DLD1 (cell line): ENCODE measurements around the gene GNG13.
"Not testable (repeated sequence)": the region's sequence is repeated elsewhere in the genome, so short reads cannot be mapped to it uniquely, and the experiment has no call there.

Source experiments
- in situ Hi-C: cut with HindIII; loops from 2 replicates; pipeline ENCODE4 v1.10.0; 2017; ENCODE audit warnings: low sequenced_read_pairs

The GNG13 gene

GRCh38 chr16:764848-765487 lies 35.6 kb downstream of the GNG13 start:
- in situ Hi-C loops = no loop called here

DNA sequence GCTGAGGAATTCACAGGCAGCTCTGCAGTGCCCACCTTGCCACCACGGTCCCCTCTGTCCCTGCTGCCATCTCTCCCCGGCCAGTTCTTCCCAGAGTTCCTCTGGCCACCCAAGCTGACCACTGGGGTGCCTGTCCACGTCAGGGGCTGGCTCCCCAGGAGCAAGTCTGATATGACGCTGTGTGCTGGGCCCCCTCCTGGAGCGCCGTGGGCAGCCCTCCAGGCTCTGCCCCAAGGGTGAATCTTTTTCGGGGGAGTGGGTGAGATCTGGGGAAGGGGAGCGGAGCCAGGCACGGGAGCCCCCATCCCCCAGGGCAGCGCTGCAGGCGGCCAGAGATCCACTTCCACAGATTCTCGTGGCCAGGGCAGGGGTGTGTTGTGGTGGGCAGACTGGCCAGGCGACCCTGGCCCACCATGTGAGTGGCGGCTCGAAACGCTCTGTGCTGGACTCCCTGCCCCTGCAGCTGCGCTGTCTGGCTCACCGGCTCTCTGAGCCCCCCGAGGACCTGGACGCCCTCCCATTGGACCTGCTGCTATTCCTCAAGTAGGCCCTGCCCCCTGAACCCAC lies 36.3 kb downstream of the GNG13 start:
- in situ Hi-C loops = no loop called here

GRCh38 chr16:763369-764183 lies 37.0 kb downstream of the GNG13 start:
- in situ Hi-C loops = no loop called here

DNA sequence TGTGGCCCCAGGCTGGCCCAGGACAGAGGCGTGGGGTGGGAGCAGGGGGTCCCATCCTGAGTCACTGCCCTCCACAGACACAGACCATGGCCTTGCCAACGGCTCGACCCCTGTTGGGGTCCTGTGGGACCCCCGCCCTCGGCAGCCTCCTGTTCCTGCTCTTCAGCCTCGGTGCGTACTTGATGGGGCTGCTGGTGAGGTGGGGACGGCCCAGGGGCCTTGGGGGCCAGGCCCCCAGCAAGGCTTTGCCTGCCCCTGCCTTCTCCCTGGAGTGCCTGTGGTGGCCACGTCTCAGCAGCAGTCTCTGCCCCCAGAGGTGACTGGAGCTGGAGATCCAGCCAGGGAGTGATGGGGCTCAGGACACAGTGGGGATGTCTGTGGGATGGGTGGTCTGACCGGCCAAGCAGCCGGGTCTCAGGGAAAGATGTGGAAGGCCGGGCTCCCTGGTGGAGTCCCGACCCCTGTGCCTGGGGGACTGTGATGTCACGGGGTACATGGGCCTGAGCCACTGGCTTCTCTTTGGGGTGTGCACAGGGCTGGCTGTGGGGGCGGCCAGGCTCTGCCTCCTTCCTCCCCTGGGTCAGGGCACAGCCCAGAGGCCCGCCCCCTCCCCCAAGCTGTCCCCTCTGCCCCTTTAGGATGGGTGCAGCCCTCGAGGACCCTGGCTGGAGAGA lies 37.8 kb downstream of the GNG13 start:
- in situ Hi-C loops = no loop called here

DNA sequence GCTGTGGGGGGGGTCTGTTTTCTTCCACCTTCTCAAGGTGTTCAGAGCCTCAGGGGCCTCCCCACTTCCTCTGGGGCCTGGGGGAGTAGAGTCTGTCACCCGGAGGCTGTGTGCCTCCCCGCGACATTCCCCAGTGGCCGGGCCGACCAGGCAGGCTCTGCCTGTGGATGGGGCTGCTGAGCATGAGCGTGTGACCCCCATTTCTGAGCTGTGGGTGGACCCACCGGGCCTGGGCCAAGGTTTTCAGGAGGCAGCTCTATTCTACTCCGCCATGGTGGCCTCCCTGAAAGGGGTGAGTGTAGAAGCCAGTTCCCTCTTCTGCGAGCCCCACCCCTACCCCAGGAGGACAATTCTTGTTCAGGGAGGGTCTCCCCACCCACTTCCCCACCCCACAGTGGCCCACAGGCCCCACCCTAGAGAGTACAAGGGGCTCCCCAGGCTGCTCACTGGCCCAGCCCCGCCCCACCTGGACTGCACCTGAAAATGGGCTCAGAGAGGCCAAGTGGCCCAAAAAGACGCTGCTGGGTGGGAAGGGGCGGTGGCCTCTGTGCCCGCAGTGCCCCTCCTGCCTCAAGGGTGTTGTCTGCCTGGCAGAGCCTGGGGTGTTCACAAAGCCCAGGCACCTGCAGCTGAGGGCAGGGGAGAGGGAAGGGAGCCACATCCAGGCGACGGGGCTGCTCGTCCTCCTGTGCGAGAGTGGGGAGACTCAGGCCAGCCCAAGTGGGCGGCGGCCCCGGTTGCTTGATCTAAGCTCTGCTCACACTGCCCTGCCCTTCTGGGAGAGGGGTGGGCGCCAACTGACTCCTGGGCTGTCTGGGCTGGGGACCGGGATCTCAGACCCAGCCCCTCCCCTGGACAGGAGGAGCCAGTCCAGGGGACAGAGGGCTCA lies 38.7 kb downstream of the GNG13 start:
- in situ Hi-C loops = no loop called here

DNA sequence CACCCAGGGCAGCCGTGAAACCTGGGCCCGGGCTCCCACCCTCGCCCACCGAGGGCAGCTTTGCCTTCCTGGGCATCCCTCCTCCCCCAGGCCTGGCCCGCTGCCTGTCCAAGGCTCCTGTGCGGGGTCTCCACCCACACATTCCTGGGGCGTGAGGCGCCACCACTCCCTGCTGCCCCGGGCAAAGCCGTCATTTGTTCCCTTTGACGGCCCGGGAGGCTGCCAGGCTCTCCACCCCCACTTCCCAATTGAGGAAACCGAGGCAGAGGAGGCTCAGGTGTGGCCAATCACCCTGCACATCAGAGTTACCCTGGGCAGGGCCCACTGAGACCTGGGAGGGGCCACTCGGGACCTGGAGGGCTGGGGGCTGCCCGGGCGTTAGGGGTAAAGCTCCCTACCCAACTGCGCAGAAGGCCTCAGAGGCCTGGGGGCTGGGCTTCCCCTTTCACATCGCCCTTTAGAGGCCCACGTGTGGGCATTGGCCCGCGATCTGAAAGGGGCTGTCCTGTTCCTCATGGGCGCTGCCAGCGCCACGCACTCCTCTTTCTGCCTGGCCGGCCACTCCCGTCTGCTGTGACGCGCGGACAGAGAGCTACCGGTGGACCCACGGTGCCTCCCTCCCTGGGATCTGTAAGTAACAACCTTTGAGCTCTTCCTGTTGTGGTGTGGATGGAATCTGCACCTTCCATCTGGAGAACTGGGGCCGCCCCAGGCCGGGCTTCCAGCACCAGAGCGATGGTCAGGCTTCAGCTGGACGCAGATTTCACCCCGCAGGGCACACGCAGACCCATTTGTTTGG lies 39.8 kb downstream of the GNG13 start, which contains the start of gene MSLN:
Gene MSLN (plus strand): TSS at position 190 of the 799 bp plus-strand sequence. CDS start 1,947 bp downstream, outside the sequence.
- in situ Hi-C loops = no loop called here

DNA sequence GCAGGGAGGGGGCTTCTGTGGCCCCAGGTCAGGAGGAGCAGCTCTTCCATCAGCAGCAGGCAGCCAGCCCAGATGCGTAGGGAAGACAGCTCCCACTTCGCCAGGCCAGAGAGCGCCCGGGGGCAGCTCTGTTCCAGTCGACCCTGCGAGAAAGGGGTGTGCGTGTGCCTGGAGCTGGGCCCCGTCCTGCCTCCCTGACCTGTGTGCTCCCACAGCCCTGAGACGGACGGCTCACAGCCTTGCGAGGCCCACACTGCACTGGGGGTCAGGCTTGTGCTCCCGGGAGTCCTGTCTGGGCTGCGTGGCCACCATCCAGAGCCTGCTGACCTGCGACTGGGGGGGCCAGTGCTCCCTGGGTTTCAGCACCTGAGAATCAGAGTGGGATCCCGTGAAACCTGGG lies 40.5 kb downstream of the GNG13 start:
- in situ Hi-C loops = no loop called here

GRCh38 chr16:759110-759910 lies 41.2 kb downstream of the GNG13 start:
- in situ Hi-C loops = no loop called here

DNA sequence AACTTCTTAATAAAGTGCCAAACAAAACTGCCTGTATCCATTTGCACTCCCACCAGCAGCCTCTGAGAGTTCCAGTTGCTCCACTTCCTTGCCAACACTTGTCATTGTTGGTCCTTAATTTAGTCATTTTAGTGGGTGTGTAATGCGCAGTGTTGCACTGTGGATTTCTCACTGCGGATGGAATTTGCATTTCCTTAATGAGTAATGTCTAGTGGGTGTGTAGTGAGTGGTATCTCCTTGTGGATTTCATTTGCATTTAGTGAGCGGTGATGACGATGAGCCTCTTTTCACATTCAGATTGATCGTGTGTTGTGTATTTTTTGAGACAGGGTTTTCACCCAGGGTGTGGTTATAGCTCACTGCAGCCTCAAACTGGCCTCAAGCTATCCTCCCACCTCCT lies 44.1 kb downstream of the GNG13 start:
- in situ Hi-C loops = no loop called here

DNA sequence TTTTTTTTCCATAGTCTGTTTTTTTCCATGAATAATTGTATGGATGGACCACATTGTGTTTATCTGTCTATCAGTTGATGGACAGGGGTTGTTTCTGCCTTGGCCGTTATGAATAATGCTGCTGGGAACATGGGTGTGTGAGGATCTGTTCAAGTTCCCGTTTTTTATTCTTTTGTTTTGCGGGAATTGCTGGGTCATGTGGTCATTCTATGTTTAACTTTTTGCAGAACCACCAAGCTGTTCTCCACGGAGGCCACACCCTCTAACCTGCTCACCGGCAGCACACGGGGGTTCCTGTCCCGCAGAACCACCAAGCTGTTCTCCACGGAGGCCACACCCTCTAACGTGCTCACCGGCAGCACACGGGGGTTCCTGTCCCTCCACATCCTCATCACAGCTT lies 45.9 kb downstream of the GNG13 start:
- in situ Hi-C loops = no loop called here

- in situ Hi-C loops = not testable (repeated sequence)
Observed at GRCh38 chr16:754121-754607, 46.4 kb downstream of the GNG13 start.

GRCh38 chr16:752007-752312 lies 48.6 kb downstream of the GNG13 start:
- in situ Hi-C loops = no loop called here

- in situ Hi-C loops = no loop called here
Observed at GRCh38 chr16:751152-752006, 49.2 kb downstream of the GNG13 start.

DNA sequence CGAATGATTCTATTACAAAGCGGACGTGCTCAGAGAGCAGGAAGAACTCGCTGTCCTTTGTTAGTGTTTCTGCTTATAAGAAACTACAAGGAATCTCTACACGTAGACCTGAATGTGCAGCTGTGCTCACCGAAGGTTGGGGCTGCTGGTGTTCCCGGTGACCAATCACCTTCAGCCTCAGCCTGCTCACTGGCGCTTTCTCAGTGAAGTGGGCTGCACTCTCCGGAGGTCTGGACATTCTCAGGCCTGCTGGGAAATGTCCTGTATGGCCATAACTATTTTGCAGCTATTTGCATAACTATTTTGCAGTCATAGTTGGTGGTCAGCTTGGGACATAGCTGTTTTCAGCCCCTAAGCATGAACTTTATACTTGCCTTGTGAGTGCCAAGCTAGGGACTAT lies 50.0 kb downstream of the GNG13 start:
- in situ Hi-C loops = no loop called here

DNA sequence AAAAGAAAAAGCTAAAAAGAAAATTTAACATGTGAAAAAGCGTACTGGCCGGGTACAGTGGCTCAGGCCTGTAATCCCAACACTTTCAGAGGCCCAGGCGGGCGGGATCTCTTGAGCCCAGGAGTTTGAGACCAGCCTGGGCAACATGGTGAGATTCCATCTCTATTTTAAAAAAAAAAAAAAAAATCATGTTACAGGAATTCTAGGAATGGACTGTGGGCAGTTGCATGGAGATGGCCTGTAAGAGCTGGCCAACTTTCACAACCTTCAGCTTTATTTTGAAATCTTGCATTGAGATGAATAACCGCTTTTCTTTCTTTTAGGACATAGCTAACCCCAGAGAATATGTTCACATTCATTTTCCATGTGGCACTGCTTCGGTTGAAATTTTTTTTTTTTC lies 51.5 kb downstream of the GNG13 start:
- in situ Hi-C loops = no loop called here
